HL-60/S4 treated with retinoic acid at 250 ng/mL for 4 days and 3 days (cell line): ENCODE measurements around the gene PCDHGA3.
"Not testable (repeated sequence)": the region's sequence is repeated elsewhere in the genome, so short reads cannot be mapped to it uniquely, and the experiment has no call there.

Source experiments
- in situ Hi-C: fragments of 300-500 bp; cut with MboI; formaldehyde crosslinking; loops from 2 replicates; pipeline ENCODE4 v1.7.0; 2022; ENCODE audit warnings: low sequenced_read_pairs

PCDHGA3 gene

GRCh38 chr5:141346017-141346416 lies 2.4 kb downstream of the PCDHGA3 start:
- in situ Hi-C loops: not testable (repeated sequence)

GRCh38 chr5:141349917-141350619 lies 6.4 kb downstream of the PCDHGA3 start, which contains the start of gene PCDHGB1:
PCDHGB1 (plus strand) TSS chr5:141350099; CDS start chr5:141350261, 162 bp downstream.
- in situ Hi-C loops: no loop called here

GRCh38 chr5:141351591-141351990 lies 8.0 kb downstream of the PCDHGA3 start:
- in situ Hi-C loops: no loop called here

- in situ Hi-C loops: no loop called here
Measured at GRCh38 chr5:141354900-141355469, 11.4 kb downstream of the PCDHGA3 start, which contains the start of gene PCDHGA4. PCDHGA4 (plus strand) TSS chr5:141355021; CDS start chr5:141355108, 87 bp downstream.

- in situ Hi-C loops: no loop called here
Measured at GRCh38 chr5:141355641-141356040, 12.0 kb downstream of the PCDHGA3 start.

- in situ Hi-C loops: no loop called here
Measured at GRCh38 chr5:141356133-141356532, 12.5 kb downstream of the PCDHGA3 start.

DNA sequence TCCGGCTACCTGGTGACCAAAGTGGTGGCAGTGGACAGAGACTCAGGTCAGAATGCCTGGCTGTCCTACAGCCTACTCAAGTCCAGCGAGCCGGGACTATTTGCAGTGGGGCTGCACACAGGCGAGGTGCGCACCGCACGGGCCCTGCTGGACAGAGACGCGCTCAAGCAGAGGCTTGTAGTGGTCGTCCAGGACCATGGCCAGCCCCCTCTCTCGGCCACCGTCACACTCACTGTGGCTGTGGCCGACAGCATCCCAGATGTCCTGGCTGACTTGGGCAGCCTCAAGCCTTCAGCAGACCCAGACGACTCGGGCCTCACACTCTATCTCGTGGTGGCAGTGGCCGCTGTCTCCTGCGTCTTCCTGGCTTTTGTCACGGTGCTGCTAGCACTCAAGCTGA lies 13.3 kb downstream of the PCDHGA3 start:
- in situ Hi-C loops: no loop called here

DNA sequence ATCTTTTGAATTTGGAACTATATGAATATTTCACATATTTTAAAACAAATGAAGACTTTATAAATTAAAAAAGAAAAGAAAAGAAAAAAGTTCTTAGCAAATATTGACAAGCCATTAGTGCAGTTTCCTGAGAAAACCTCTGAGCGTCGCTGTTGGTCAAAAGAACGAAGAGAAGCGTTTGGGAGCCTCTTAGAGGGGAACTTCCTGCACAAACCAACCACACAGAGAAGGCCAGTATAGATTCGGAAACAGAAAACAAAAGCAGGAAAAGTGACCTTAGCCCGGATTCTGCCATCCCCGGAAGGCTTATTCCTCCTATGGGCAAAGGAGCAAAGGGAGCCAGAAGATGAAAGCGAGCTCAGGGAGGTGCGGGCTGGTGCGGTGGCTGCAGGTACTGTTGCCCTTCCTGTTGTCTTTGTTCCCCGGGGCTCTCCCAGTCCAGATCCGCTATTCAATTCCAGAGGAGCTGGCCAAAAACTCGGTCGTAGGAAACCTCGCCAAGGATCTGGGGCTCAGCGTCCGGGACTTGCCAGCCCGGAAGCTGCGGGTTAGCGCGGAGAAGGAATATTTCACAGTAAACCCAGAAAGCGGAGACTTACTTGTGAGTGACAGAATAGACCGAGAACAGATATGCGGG lies 16.3 kb downstream of the PCDHGA3 start, which contains the start of gene PCDHGB2:
PCDHGB2 (plus strand) TSS at position 205 of the 637 bp plus-strand sequence; CDS start at position 347, 142 bp downstream.
- in situ Hi-C loops: no loop called here

DNA sequence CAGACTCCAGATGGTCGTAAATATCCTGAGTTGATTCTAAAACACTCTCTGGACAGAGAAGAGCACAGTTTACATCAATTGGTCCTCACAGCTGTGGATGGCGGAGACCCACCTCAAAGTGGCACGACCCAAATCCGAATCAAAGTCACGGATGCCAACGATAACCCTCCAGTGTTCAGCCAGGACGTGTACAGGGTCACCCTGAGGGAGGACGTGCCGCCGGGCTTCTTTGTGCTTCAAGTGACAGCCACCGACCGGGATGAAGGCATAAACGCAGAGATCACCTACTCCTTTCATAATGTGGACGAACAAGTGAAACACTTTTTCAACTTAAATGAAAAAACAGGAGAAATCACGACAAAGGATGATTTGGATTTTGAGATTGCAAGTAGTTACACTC lies 17.1 kb downstream of the PCDHGA3 start:
- in situ Hi-C loops: no loop called here

DNA sequence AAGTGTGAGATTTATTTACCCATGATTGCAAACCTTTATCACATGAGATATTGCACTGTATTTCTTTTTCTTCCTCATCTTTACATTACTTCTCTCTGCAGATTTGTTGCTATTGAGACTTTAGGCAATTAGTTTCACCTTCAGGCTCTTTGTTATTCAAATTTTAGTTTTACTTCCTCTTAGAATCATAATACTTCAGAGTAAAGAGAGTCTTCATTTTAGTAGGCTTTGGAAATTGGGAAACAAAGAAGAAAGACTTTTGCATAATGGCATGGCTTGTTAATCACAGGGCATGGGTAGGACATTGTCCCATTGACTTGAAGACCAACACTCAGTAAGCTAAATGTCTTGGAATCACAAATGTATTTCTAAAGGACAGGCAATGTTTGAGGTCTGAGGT lies 19.1 kb downstream of the PCDHGA3 start:
- in situ Hi-C loops: no loop called here

DNA sequence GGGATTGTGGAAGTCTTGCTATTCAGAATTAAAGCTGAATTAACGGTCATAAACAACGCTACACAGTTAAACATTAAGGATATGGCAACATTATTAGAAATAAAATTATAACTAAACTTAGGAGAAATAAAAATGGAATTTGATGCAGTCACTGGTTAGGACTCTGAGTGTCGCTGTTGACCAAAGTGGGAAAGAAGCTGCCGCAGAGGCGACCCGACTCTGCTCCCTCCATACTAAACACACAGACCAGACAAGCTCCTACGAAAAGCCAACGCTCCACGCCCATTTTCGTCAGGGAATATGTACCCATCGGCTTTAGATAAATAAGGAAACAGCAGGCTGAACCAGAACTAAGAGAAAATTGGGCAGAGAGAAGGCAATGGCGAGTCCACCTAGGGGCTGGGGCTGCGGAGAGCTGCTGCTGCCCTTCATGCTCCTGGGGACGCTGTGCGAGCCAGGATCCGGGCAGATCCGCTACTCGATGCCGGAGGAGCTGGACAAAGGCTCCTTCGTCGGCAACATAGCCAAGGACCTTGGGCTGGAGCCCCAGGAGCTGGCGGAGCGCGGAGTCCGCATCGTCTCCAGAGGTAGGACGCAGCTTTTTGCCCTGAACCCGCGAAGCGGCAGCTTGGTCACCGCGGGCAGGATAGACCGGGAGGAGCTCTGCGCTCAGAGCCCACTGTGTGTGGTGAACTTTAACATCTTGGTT lies 20.5 kb downstream of the PCDHGA3 start, which contains the start of gene PCDHGA5:
PCDHGA5 (plus strand) TSS at position 211 of the 709 bp plus-strand sequence; CDS start at position 380, 169 bp downstream.
- in situ Hi-C loops: no loop called here

GRCh38 chr5:141366016-141366896 lies 22.6 kb downstream of the PCDHGA3 start:
- in situ Hi-C loops: no loop called here

DNA sequence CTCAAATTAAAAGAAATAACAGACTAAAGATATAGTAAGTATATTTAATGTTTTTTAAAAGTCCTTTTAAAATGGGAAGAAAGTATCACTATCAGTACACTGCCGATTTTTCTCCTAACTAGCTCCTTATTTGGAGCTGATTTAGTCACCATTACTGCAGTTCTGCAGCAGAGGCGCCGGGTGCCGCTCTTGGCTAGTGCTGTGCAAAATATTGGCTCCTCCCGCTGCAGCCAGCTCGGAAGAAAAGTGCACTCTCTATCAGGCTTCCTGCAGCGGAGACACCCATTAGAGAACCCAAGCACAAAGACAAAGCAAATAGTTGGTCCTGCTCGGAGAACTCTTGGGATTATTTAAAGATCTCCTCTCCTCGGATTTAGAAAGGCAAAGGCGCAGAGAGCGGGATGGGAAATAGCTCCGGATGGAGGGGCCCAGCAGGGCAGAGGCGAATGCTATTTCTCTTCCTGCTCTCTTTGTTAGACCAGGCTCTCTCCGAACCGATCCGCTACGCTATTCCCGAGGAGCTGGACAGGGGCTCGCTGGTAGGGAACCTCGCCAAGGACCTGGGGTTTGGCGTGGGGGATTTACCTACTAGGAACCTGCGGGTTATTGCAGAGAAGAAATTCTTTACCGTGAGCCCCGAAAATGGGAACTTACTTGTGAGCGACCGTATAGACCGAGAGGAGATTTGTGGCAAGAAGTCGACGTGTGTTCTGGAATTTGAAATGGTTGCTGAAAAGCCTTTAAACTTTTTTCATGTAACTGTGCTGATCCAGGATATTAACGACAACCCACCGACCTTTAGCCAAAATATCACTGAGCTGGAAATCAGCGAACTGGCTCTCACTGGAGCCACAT lies 26.6 kb downstream of the PCDHGA3 start, which contains the start of gene PCDHGB3:
PCDHGB3 (plus strand) TSS at position 249 of the 855 bp plus-strand sequence; CDS start at position 402, 153 bp downstream.
- in situ Hi-C loops: no loop called here

- in situ Hi-C loops: no loop called here
Measured at GRCh38 chr5:141371572-141372475, 28.2 kb downstream of the PCDHGA3 start.

DNA sequence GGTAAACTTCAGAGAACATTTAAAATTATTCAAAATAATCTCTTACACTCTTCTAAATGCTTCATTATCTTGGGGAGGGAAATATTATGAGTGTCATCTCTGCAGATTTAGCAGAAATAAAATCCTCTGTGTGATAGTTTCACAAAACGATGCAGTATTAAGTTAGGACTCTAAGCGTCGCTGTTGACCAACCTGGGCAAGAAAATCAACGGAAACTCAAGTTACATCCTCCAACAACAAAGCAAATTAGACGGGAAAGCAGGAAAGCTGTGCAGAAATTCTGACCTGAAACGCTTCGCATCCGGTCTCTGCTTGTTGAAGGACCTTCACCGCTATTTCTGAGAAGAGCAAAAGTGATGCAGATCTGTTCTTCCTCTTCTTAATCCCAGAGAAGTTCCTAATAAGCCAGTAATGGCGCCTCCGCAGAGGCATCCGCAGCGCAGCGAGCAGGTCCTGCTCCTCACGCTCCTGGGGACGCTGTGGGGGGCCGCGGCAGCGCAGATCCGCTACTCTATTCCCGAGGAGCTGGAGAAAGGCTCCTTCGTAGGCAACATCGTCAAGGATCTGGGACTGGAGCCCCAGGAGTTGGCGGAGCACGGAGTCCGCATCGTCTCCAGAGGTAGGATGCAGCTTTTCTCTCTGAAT lies 30.2 kb downstream of the PCDHGA3 start, which contains the start of gene PCDHGA6:
PCDHGA6 (plus strand) TSS at position 219 of the 645 bp plus-strand sequence; CDS start at position 412, 193 bp downstream.
- in situ Hi-C loops: no loop called here

GRCh38 chr5:141374627-141375026 lies 31.0 kb downstream of the PCDHGA3 start:
- in situ Hi-C loops: no loop called here

DNA sequence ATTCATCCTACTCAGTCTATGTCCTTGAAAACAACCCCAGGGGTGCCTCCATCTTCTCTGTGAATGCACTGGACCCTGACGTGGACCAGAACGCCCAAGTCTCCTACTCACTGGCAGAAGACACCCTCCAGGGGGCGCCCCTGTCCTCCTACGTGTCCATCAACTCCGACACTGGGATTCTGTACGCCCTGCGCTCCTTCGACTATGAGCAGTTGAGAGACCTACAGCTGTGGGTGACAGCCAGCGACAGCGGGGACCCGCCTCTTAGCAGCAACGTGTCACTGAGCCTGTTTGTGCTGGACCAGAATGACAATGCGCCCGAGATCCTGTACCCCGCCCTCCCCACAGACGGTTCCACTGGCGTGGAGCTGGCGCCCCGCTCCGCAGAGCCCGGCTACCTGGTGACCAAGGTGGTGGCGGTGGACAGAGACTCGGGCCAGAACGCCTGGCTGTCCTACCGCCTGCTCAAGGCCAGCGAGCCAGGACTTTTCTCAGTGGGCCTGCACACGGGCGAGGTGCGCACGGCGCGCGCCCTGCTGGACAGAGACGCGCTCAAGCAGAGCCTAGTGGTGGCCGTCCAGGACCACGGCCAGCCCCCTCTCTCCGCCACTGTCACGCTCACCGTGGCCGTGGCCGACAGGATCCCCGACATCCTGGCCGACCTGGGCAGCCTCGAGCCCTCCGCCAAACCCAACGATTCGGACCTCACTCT lies 32.0 kb downstream of the PCDHGA3 start:
- in situ Hi-C loops: not testable (repeated sequence)
